Measurements from ENCODE around the gene DNASE2. TPM values are rescaled to one million over a fixed set of nuclear protein-coding genes. Genes with fewer than 3 reads are reported as not detected.

DNASE2 gene
- total RNA-seq, 1 experiment from 2014 or later = 23.8 TPM

DNA sequence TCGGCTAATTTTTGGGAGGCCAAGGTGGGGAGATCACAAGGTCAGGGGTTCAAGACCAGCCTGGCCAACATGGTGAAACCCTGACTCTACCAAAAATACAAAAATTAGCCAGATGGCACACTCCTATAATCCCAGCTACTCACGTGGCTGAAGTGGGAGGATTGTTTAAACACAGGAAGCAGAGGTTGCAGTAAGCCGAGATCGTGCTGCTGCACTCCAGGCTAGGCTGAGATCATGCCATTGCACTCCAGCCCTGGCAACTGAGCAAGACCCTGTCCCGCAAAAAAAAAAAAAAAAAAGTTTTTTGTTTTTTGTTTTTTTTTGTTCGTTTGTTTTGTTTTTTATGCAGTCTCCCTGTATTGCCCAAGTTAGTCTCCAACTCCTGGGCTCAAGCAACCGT lies 21.7 kb downstream of the DNASE2 start:
- no peak for DNase-seq
- H3K79me1 ChIP-seq (ENCODE audit: insufficient read depth, low read depth, low read length, poor library complexity, severe bottlenecking) = no peaks in the 10 kb centered on the region
- H4K5ac ChIP-seq (ENCODE audit: insufficient read length, low read depth, low read length) = no peak overlapping the region
- H3K56ac ChIP-seq (ENCODE audit: insufficient read length, low read depth, low read length) = no peak overlapping the region
- no peaks in the 10 kb centered on the region for H3K79me2 ChIP-seq (ENCODE audit: insufficient read depth, low read length)
- H3K14ac ChIP-seq (ENCODE audit: insufficient read depth, low read length) = no peak overlapping the region
- Mint-ChIP-seq H3K4me3 (no peak overlapping the region), H3K27me3 (ENCODE audit: low read depth) (peaks cover 8% of the 10 kb centered on the region), H3K9me3 (no peaks in the 10 kb centered on the region; a peak in 1 of 5 replicates), H3K4me1 (0 out of 4 replicates have a peak, but pooled peaks cover 0 to 2% of the 10 kb centered on the region in 2 experiments), H3K27ac (no peak overlapping the region), H3K36me3 (ENCODE audit: insufficient read depth in 1 of 3, low read depth in 3 of 3) (peaks cover 16 to 38% (median 25%) of the 10 kb centered on the region in 3 experiments)
- no peak overlapping the region for H3K4ac ChIP-seq (ENCODE audit: low read depth, low read length)
- H3K27me3 ChIP-seq (ENCODE audit: insufficient read depth, low read length) = no peaks in the 10 kb centered on the region
- no peak overlapping the region for H3K23ac ChIP-seq (ENCODE audit: insufficient read length, low read depth, low read length)
- no peak overlapping the region for H3K4me2 ChIP-seq (ENCODE audit: insufficient read depth, insufficient read length, low read length)
- H3K9ac ChIP-seq (ENCODE audit: extremely low read depth, insufficient read length, low read length) = no peak overlapping the region
- no CpG with 5 or more reads among the region's 7 CpGs for WGBS (ENCODE audit: extremely low coverage, insufficient read length, low lambda C conversion rate)
- H2AK5ac ChIP-seq (ENCODE audit: insufficient read length, low read length) = no peak overlapping the region
- H2BK20ac ChIP-seq (ENCODE audit: low read depth, low read length, poor library complexity, severe bottlenecking) = no peak overlapping the region
- TF ChIP-seq, protein P1, sequence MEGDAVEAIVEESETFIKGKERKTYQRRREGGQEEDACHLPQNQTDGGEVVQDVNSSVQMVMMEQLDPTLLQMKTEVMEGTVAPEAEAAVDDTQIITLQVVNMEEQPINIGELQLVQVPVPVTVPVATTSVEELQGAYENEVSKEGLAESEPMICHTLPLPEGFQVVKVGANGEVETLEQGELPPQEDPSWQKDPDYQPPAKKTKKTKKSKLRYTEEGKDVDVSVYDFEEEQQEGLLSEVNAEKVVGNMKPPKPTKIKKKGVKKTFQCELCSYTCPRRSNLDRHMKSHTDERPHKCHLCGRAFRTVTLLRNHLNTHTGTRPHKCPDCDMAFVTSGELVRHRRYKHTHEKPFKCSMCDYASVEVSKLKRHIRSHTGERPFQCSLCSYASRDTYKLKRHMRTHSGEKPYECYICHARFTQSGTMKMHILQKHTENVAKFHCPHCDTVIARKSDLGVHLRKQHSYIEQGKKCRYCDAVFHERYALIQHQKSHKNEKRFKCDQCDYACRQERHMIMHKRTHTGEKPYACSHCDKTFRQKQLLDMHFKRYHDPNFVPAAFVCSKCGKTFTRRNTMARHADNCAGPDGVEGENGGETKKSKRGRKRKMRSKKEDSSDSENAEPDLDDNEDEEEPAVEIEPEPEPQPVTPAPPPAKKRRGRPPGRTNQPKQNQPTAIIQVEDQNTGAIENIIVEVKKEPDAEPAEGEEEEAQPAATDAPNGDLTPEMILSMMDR (conservative IDR thresholded peaks at IDR 0.05) = no peak
- no peak overlapping the region for H3K18ac ChIP-seq (ENCODE audit: insufficient read length, low read depth, low read length)
- no peak overlapping the region for H2BK12ac ChIP-seq (ENCODE audit: insufficient read length, low read depth, low read length)
- H2BK120ac ChIP-seq (ENCODE audit: low read depth, low read length, poor library complexity, severe bottlenecking) = no peak overlapping the region
- no peaks in the 10 kb centered on the region for H4K20me1 ChIP-seq (ENCODE audit: control insufficient read depth, insufficient read depth, insufficient read length)
- no peak overlapping the region for H2BK5ac ChIP-seq (ENCODE audit: insufficient read length, low read length)
- H2AFZ ChIP-seq (ENCODE audit: low read length) = no peak overlapping the region
- H3K27ac ChIP-seq (ENCODE audit: insufficient read length, low read depth, low read length) = no peak overlapping the region
- H3K23me2 ChIP-seq (ENCODE audit: insufficient read length, low read depth, low read length, poor library complexity, severe bottlenecking) = no peaks in the 10 kb centered on the region
- H2BK15ac ChIP-seq (ENCODE audit: low read depth, low read length) = no peak overlapping the region
- no peak overlapping the region for H4K91ac ChIP-seq (ENCODE audit: insufficient read length, low read depth, low read length)
- H3K4me1 ChIP-seq (ENCODE audit: insufficient read depth, low read length) = no peaks in the 10 kb centered on the region
- no peak overlapping the region for H4K8ac ChIP-seq (replicated peaks; ENCODE audit: insufficient read length, low read depth, low read length)
- H3T11ph ChIP-seq (ENCODE audit: low read length) = no peak overlapping the region
- H3K9me3 ChIP-seq (ENCODE audit: control insufficient read depth, low read depth, low read length) = no peaks in the 10 kb centered on the region

All from H9 (cell line).